Subcutaneous abdominal adipose tissue (tissue), 5 donors: ENCODE results near the gene MIB1.

Experiments
- H3K27ac ChIP-seq: one replicate; pipeline ENCODE4 v1.7.0; 2013; ENCODE audit warnings: low read depth, mild to moderate bottlenecking, inconsistent platforms, low read length, moderate library complexity
- H3K27me3 ChIP-seq, 5 donors: one replicate each; pipeline ENCODE4 v1.7.0; 2013; ENCODE audit warnings: low read length in 5 of 5, inconsistent platforms in 1 of 5; ENCODE audit not compliant: control insufficient read depth in 5 of 5, insufficient read depth in 4 of 5
- H3K36me3 ChIP-seq, 5 donors: one replicate each; pipeline ENCODE4 v1.7.0; 2013; ENCODE audit warnings: low read length in 5 of 5; ENCODE audit not compliant: control insufficient read depth in 5 of 5, insufficient read depth in 5 of 5
- H3K4me1 ChIP-seq, 5 donors: one replicate each; pipeline ENCODE4 v1.7.0; 2013; ENCODE audit warnings: low read length in 5 of 5, mild to moderate bottlenecking in 3 of 5, moderate library complexity in 1 of 5; ENCODE audit not compliant: control insufficient read depth in 5 of 5, insufficient read depth in 5 of 5
- H3K4me3 ChIP-seq, 5 donors: one replicate each; pipeline ENCODE4 v1.7.0; 2013; ENCODE audit warnings: low read length in 5 of 5, low read depth in 1 of 5
- H3K9ac ChIP-seq, 5 donors: one replicate each; pipeline ENCODE4 v1.7.0; 2013; ENCODE audit warnings: low read length in 5 of 5, mild to moderate bottlenecking in 4 of 5, moderate library complexity in 3 of 5
- H3K9me3 ChIP-seq, 5 donors: one replicate each; pipeline ENCODE4 v1.7.0; 2013; ENCODE audit warnings: low read length in 5 of 5; ENCODE audit not compliant: control insufficient read depth in 5 of 5
- donor health status: healthy.
- donor health status: healthy.
- donor health status: healthy.
- donor health status: healthy.
- donor health status: healthy.

MIB1 gene

GRCh38 chr18:21857871-21858270, 117.3 kb downstream of the MIB1 start:
- Histone ChIP-seq H3K4me1 (peaks cover 0 to 10% (median 9%) of the 10 kb centered on the region in 5 donors), H3K27ac (no peak overlapping the region), H3K36me3 (peaks cover 16 to 32% (median 26%) of the 10 kb centered on the region in 5 donors), H3K9ac (no peak overlapping the region), H3K9me3 (no peaks in the 10 kb centered on the region), H3K27me3 (no peaks in the 10 kb centered on the region), H3K4me3 (no peak overlapping the region)

DNA sequence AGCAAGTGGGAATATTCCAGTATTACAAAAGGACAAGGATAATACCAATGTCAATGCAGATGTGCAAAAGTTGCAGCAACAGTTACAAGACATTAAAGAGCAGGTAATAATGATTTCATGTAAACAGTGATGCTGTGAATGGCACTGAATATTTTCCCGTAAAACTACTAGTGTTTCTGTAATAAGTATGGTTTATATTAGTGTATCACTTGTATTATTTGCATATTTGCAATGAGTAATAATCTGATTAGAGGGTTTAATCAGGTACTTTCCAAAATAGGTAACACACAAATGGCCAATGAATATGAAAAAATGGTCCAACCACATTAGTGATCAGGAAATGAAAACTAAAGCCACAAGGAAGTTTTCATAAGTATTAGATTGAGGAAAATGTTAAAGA, 118.0 kb downstream of the MIB1 start:
- H3K27me3 ChIP-seq: no peaks in the 10 kb centered on the region
- H3K4me1 ChIP-seq: peaks cover 0 to 5% (median 3%) of the 10 kb centered on the region in 5 donors
- H3K36me3 ChIP-seq: peaks cover 16 to 38% (median 32%) of the 10 kb centered on the region in 5 donors
- H3K9me3 ChIP-seq: no peaks in the 10 kb centered on the region
- H3K4me3 ChIP-seq: no peak overlapping the region
- no peak overlapping the region for H3K9ac ChIP-seq
- H3K27ac ChIP-seq: no peak overlapping the region

DNA sequence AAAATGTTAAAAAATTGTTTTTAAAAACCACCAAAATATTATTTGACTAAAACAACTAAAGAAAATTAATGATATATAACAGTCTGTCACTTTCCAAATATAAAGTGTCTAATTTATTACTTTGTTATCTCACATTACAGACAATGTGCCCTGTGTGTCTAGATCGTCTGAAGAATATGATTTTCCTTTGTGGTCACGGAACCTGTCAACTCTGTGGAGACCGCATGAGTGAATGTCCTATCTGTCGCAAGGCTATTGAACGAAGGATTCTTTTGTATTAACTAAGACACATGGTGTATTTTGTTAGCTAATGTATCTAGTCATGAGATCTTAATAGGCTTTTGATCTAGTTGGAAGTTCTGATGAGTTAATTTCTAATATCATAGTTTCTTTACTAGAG, 123.8 kb downstream of the MIB1 start:
- Histone ChIP-seq H3K9me3 (no peaks in the 10 kb centered on the region), H3K4me3 (no peak overlapping the region), H3K4me1 (no peaks in the 10 kb centered on the region), H3K27me3 (no peaks in the 10 kb centered on the region), H3K36me3 (peaks cover 12 to 42% (median 26%) of the 10 kb centered on the region in 5 donors), H3K27ac (no peak overlapping the region), H3K9ac (no peak overlapping the region)

DNA sequence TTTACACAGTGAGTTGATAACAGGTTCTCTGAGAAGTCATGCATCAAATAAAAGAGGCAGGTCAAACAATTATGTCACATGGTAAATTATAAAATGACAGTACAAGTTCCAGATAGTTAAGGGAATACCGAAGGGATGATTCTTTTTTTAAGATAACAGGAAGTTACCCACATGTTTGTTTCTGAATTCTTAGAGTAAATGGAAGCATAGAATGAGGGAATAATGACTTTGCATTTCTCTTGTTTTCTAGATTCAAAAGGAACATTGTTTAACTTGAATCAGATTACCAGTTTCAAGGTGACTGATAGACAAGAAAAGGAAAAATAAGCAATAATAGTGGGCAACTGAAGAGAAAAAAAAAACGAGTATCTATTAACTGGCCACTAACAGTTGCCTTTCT, 124.5 kb downstream of the MIB1 start:
- Histone ChIP-seq H3K9me3 (no peaks in the 10 kb centered on the region), H3K27ac (no peak overlapping the region), H3K4me3 (no peak overlapping the region), H3K27me3 (no peaks in the 10 kb centered on the region), H3K36me3 (peaks cover 12 to 39% (median 25%) of the 10 kb centered on the region in 5 donors), H3K4me1 (no peaks in the 10 kb centered on the region), H3K9ac (no peak overlapping the region)

- no peak overlapping the region for H3K4me3 ChIP-seq
- no peaks in the 10 kb centered on the region for H3K9me3 ChIP-seq
- H3K4me1 ChIP-seq: no peaks in the 10 kb centered on the region
- H3K36me3 ChIP-seq: peaks cover 2 to 21% (median 12%) of the 10 kb centered on the region in 5 donors
- H3K9ac ChIP-seq: no peak overlapping the region
- no peak overlapping the region for H3K27ac ChIP-seq
- no peaks in the 10 kb centered on the region for H3K27me3 ChIP-seq
Measured at GRCh38 chr18:21868770-21869169, 128.2 kb downstream of the MIB1 start.

DNA sequence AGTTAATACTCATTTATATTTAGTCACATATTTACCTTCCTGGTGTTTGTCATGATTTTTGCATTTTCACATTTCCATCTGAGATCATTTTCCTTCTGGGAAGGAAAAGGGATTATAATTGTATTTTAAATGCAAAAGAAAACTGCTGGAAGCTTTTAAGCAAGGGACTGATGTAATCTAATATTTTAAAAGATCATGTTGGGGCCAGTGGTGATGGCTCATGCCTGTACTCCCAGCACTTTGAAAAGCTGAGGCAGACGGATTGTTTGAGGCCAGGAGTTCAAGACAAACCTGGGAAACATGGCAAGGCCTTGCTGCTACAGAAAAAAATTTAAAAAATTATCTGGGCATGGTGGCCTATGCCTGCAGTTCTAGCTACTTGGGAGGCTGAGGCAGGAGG, 149.0 kb downstream of the MIB1 start:
- Histone ChIP-seq H3K4me3 (no peak overlapping the region), H3K36me3 (no peaks in the 10 kb centered on the region), H3K9ac (no peak overlapping the region), H3K27me3 (no peaks in the 10 kb centered on the region), H3K4me1 (peaks cover 0 to 5% (median 2%) of the 10 kb centered on the region in 5 donors), H3K27ac (no peak overlapping the region), H3K9me3 (no peaks in the 10 kb centered on the region)

DNA sequence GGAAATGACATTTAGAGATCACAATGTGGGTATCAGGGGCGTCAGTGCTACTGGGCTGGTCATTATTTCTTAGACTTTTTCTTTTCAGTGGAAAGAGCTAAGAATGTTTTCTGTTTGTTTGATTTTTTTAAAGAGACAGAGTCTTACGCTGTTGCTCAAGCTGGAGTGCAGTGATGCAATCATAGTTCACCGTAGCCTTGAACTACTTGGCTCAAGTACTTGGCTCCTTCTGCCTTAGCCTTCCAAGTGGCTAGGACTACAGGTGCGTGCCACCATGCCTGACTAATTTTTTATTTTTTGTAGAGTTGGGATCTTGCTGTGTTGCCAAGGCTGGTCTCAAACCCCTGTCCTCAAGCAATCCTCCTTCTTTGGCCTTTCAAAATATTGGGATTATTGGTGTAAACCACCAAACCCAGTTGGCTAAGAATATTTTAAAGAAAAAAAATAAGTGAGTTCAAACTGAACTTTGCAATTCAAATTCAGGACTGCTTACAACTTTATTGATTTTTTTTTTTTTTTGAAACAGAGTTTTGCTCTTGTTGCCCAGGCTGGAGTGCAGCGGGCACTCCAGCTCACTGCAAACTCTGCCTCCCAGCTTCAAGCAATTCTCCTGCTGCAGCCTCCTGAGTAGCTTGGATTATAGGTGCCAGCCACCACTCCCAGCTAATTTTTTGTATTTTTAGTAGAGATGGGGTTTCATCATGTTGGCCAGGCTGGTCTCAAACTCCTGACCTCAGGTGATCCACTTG, 154.2 kb downstream of the MIB1 start:
- Histone ChIP-seq H3K4me1 (peaks cover 0 to 10% (median 6%) of the 10 kb centered on the region in 5 donors), H3K27me3 (peaks cover 0 to 6% (median 0%) of the 10 kb centered on the region in 5 donors), H3K9me3 (no peaks in the 10 kb centered on the region), H3K27ac (no peak overlapping the region), H3K9ac (no peak overlapping the region), H3K36me3 (no peaks in the 10 kb centered on the region), H3K4me3 (no peak overlapping the region)

- H3K9me3 ChIP-seq: no peaks in the 10 kb centered on the region
- H3K4me1 ChIP-seq: peaks cover 0 to 14% (median 10%) of the 10 kb centered on the region in 5 donors
- no peaks in the 10 kb centered on the region for H3K36me3 ChIP-seq
- H3K27me3 ChIP-seq: peaks cover 0 to 6% (median 0%) of the 10 kb centered on the region in 5 donors
- H3K27ac ChIP-seq: no peak overlapping the region
- H3K9ac ChIP-seq: no peak overlapping the region
- no peak overlapping the region for H3K4me3 ChIP-seq
Measured at GRCh38 chr18:21896732-21897336, 156.2 kb downstream of the MIB1 start.

GRCh38 chr18:21897811-21898210, 157.2 kb downstream of the MIB1 start:
- H3K27me3 ChIP-seq: peaks cover 0 to 6% (median 0%) of the 10 kb centered on the region in 5 donors
- no peak overlapping the region for H3K27ac ChIP-seq
- H3K4me1 ChIP-seq: peaks cover 0 to 18% (median 10%) of the 10 kb centered on the region in 5 donors
- H3K4me3 ChIP-seq: no peak overlapping the region
- H3K36me3 ChIP-seq: no peaks in the 10 kb centered on the region
- H3K9ac ChIP-seq: no peak overlapping the region
- no peaks in the 10 kb centered on the region for H3K9me3 ChIP-seq

DNA sequence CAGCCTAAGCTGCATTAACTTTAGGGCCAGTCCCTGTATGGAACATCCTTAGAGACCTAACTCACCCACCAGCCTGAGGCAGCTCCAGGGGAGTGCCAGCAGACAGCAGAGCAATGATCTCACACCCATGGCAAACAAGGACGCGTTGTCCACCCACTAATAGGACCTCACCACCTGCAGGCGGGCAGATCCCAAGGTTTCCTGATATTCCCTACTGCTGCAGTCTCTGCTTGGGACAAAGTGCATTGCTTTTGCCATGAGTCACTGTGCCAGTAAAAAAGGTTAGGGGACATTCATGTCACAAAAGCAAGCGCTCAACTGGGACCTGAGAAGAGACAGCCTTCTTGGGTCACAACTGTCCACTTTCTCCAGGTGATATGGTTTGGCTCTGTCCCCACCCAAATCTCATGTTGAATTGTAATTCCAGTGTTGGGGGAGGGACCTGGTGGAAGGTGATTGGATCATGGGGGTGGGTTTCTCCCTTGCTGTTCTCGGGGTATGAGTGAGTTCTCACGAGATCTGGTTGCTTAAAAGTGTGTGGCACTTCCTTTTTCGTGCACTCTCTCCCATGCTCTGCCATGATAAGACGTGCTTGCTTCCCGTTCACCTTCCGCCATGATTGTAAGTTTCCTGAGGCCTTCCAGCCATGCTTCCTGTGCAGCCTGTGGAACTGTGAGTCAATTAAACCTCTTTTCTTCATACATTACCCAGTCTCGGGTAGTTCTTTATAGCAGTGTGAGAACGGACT, 160.2 kb downstream of the MIB1 start:
- Histone ChIP-seq H3K27ac (no peak overlapping the region), H3K4me3 (no peak overlapping the region), H3K4me1 (peaks cover 2 to 18% (median 7%) of the 10 kb centered on the region in 5 donors), H3K9ac (no peak overlapping the region), H3K27me3 (peaks cover 0 to 6% (median 0%) of the 10 kb centered on the region in 5 donors), H3K9me3 (no peaks in the 10 kb centered on the region), H3K36me3 (no peaks in the 10 kb centered on the region)
